Lower leg skin (tissue), 4 donors: Measurements from ENCODE around the gene CCDC28B. TPM values are rescaled to one million over a fixed set of nuclear protein-coding genes. Genes with fewer than 3 reads are reported as not detected.

Source experiments
- DNase-seq, 2 donors: peaks; one replicate each; pipeline ENCODE4 v3.0.0-alpha.2; 2019; ENCODE audit warnings: low spot score in 2 of 2
- H3K4me3 ChIP-seq: fragments of 200-600 bp; sonication (generic); 2 replicates; pipeline ENCODE4 v1.5.1; 2017; ENCODE audit warnings: mild to moderate bottlenecking, low read depth; ENCODE audit not compliant: poor library complexity, severe bottlenecking
- POLR2A ChIP-seq, 2 donors: fragments of 450-650 bp; IDR thresholded peaks; one replicate each; pipeline ENCODE4 v1.6.1; 2016 to 2017; ENCODE audit warnings: antibody characterized with exemption in 2 of 2, mild to moderate bottlenecking in 1 of 2, moderate library complexity in 1 of 2
- WGBS, 2 donors: methylation state at CpG; one replicate each; pipeline ENCODE4 v1.1.5; 2018; 5-methylcytosine and 5-hydroxymethylcytosine counted together
- intact Hi-C: fragments of 100-400 bp; cut with DNase I; formaldehyde crosslinking; loops from one replicate; pipeline ENCODE4 v1.15.0; 2023; ENCODE audit warnings: low total_unique reads
- total RNA-seq, 4 donors: library from RNA; depleted of rRNA; stranded (reverse); fragments of >200 nt; gene quantifications; one replicate each; pipeline ENCODE4 v1.1.0, GENCODE V29; 2016
- TF ChIP-seq, protein P1 (sequence below), 3 donors: fragments of 450-650 bp; IDR thresholded peaks; one replicate each; pipeline ENCODE4 v1.5.1; 2016; ENCODE audit warnings: antibody characterized with exemption in 3 of 3, mild to moderate bottlenecking in 3 of 3, moderate library complexity in 2 of 3

Gene CCDC28B
- total RNA-seq, 4 donors from 2014 or later, result 2.0 to 3.6 (median 3.3) TPM

DNA sequence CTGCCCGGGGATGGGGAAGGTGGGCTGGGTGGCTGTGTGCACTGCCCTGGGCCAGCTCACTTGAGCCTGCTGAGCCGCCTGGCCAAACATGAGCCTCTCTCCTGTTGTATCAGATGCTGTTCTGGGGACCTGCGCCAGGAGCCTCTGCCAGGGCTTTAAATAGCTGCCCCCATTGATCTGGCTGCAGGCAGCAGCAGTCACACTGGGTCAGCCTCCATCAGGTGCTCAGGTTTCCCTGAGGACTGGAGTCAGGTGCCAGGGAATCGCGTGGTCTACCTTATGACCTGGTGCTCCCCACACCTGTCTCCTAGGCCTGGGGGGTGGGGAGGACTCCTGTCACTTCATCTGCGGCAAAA lies 700 bp upstream of the CCDC28B start:
- WGBS, 2 donors, result 27 to 38% methylated on average over 6 of the region's 6 CpGs
- no peak for DNase-seq
- TF ChIP-seq, protein P1, sequence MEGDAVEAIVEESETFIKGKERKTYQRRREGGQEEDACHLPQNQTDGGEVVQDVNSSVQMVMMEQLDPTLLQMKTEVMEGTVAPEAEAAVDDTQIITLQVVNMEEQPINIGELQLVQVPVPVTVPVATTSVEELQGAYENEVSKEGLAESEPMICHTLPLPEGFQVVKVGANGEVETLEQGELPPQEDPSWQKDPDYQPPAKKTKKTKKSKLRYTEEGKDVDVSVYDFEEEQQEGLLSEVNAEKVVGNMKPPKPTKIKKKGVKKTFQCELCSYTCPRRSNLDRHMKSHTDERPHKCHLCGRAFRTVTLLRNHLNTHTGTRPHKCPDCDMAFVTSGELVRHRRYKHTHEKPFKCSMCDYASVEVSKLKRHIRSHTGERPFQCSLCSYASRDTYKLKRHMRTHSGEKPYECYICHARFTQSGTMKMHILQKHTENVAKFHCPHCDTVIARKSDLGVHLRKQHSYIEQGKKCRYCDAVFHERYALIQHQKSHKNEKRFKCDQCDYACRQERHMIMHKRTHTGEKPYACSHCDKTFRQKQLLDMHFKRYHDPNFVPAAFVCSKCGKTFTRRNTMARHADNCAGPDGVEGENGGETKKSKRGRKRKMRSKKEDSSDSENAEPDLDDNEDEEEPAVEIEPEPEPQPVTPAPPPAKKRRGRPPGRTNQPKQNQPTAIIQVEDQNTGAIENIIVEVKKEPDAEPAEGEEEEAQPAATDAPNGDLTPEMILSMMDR (IDR thresholded peaks at IDR 0.05), result no peak
- TF ChIP-seq POLR2A (IDR thresholded peaks at IDR 0.05), result no peak
- intact Hi-C loops, result no loop called here
- no peak overlapping the region for H3K4me3 ChIP-seq

DNA sequence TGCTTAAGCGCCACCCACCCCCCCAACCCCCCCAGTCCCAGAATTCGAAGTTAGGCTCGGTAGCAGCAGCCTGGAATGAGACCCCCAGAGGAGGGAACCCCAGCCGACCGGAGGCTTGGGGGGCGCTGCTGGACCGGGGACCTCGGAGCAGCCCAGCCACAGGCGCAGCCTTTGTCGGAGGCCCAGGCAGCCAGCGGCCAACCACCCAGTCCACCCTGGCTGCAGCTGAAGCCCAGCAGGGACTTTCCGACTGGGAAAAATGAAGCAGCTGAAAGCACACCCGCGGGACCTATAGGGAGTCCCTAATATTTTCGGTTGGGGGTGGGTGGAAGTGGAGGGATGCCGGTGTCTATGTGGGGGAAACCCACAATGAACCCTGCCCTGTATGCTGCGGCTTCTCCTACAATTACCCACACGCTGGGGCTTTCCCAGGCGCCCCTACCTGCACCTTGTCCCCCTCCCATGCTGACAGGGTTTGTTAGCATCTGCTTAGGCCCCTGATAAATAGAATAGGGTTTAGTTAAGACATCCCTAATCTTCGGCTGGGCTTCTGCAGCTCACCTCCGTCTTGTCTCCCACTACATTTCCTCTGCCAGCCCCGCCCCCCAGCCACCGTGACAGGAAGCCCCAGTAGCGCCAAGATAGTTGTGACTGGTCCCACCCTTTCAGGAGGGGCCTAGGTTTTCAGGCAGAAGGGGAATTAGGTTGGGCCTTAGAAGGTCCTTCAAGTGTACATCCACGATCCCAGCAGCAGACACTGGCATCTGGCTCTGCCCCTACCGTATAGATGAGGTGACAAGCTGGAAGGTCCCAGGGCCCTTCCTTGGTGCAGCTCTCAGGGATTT lies 838 bp downstream of the CCDC28B start:
- peak; percentile 69 to 93 for DNase-seq
- WGBS, 2 donors, result 5% methylated on average over 22 to 24 of the region's 26 CpGs

DNA sequence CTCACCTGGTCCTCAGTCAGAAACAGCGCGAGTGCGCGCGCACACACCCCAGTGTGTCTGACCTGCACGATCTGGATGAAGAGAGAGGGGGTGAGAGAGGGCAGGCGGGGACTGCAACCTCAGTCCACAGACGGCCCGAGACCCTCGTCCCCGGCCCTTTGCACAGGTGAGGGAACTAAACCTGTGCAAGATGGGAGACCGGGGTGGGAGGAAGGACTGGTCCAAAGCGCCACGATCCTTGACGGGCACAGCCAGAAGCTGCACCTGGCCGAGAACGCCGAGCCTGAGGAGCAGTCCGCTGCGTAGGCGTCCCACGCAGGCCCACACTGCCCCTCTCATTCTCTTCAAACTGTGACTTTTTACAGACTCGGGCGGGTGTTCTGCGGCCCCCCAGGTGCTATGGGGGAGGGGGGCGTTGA lies 4.6 kb downstream of the CCDC28B start:
- peak overlapping the region; percentile 45 for H3K4me3 ChIP-seq
- no peak for DNase-seq
- WGBS, 2 donors, result 24 to 29% methylated on average over 26 of the region's 26 CpGs
- intact Hi-C loops, result no loop called here
- TF ChIP-seq, protein P1 (IDR thresholded peaks at IDR 0.05), result no peak

More for the DNA sequence above, 838 bp downstream of the CCDC28B start:
- H3K4me3 ChIP-seq, result peak overlapping the region; percentile 49
- intact Hi-C loops, result no loop called here
- TF ChIP-seq, protein P1 (IDR thresholded peaks at IDR 0.05), result no peak
- no peak for TF ChIP-seq POLR2A (IDR thresholded peaks at IDR 0.05)

DNA sequence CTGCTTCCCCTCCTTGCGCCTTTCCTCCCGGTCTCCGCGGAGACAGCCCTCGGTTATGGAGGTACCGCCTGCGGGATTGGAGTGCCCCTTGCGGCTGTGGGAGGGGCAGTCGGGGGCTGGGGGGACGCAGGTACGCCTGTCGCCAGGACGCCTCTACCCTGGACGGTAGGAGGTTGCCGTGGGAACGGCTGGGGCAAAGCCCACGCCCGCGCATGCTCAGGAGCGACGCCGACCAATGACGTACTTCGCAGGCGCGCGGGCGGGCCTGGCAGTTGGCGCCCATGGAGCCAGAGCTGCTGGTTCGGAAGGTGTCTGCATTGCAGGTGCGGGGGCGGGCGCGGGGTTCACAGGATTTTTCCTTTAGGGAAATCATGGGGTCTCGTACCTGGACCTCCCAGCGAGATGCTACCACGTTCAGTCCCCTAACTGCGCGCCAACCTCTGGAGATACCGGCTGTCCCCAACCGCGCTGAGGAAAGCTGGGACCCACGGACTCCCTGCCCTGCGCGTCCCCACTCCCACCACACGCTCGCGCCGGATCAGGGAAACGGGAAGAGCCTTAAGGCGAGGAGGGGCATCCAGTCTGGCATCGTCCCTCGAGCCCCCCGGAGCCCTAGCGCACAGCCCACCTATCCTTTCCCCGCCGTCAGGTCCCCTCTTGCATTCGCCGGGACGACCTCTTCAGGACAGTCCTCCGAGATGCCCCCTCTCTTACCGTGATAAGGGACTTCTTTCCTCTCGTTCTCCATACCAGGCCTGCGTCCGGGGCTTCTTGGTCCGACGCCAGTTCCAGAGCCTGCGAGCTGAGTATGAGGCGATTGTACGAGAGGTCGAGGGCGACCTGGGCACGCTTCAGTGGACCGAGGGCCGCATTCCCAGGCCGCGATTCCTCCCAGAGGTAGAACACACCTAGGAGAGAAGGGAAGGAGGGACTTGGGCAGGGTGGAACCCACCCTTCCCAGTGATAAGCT lies 5.3 kb downstream of the CCDC28B start, which contains the start of gene IQCC:
TSS of gene IQCC (plus strand) at position 271 of the 970 bp plus-strand sequence. CDS start at position 282, 11 bp downstream.
- peak; percentile 80 to 97 for DNase-seq
- TF ChIP-seq, protein P1 (IDR thresholded peaks at IDR 0.05), result no peak
- TF ChIP-seq POLR2A (IDR thresholded peaks at IDR 0.05), result no peak
- intact Hi-C loops, result no loop called here
- H3K4me3 ChIP-seq, result peak within 1 kb of the TSS; percentile 45
- 1 to 2% methylated on average over 48 to 77 of the region's 77 CpGs for WGBS, 2 donors

DNA sequence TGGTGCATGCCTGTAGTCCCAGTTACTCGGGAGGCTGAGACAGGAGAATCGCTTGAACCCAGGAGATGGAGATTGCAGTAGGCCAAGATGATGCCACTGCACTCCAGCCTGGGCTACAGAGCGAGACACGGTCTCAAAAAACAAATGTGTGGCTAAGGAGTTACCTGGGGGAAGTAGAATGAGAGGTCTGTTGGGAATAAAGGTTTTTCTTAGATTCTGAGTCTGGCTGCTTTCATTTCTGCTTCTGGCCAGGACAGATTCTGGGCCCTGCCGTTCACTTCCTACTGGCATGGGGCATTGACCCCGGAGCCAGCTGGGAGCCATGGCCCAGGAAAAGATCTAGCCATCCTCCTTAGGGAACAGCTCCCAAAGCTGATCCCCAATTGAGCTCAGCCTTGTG lies 8.1 kb downstream of the CCDC28B start:
- WGBS, 2 donors, result 84 to 86% methylated on average over 6 of the region's 6 CpGs
- no peak overlapping the region for H3K4me3 ChIP-seq
- intact Hi-C loops, result no loop called here
- TF ChIP-seq POLR2A (IDR thresholded peaks at IDR 0.05), result no peak
- TF ChIP-seq, protein P1 (IDR thresholded peaks at IDR 0.05), result no peak
- DNase-seq, result no peak
